ENCODE data around the gene SUN2. TPM values are rescaled to one million over a fixed set of nuclear protein-coding genes. Genes with fewer than 3 reads are reported as not detected.

Gene SUN2
- total RNA-seq, 1 experiment from 2014 or later: 55.5 TPM

- DNase-seq: no peak
- no TSS peak for BruUV-seq (replicated peaks)
Measured at GRCh38 chr22:38758276-38758945, 2.6 kb upstream of the SUN2 start.

GRCh38 chr22:38757464-38757757 is 1.6 kb upstream of the SUN2 start:
- H3K27me3 ChIP-seq (ENCODE audit: low read length): no peaks in the 10 kb centered on the region
- no peaks in the 10 kb centered on the region for H3K36me3 ChIP-seq (ENCODE audit: low read depth, low read length)
- BruUV-seq (replicated peaks): no TSS peak
- no peak for ATAC-seq
- no peak overlapping the region for H3K9ac ChIP-seq (ENCODE audit: low read length)
- peaks cover 23% of the 10 kb centered on the region for H3K4me1 ChIP-seq (ENCODE audit: insufficient read depth, low read length)
- no peaks in the 10 kb centered on the region for H3K9me2 ChIP-seq (replicated peaks; ENCODE audit: low read length)
- H3K27ac ChIP-seq (ENCODE audit: low read length): no peak overlapping the region
- H2AFZ ChIP-seq (ENCODE audit: low read length): no peak overlapping the region
- POLR2A ChIA-PET (ENCODE audit: unreplicated experiment): no interaction called here
- CTCF ChIA-PET: no interaction called here
- intact Hi-C loops (cut with micrococcal nuclease): no loop called here
- no peaks in the 10 kb centered on the region for H4K20me1 ChIP-seq (ENCODE audit: low read length)
- no peak for DNase-seq
- no peaks in the 10 kb centered on the region for H3F3A ChIP-seq (ENCODE audit: low read length, unreplicated experiment)
- H3K9me3 ChIP-seq (ENCODE audit: low read length): no peaks in the 10 kb centered on the region
- H3K4me3 ChIP-seq (ENCODE audit: low read length): no peak overlapping the region; the same call in 1 of the 2 replicates
- peak overlapping the region; percentile 95 for H3K4me2 ChIP-seq (ENCODE audit: low read length)
- TF ChIP-seq EZH2phosphoT487 (IDR thresholded peaks at IDR 0.05; ENCODE audit: borderline replicate concordance, low read length): no peak
- no peak for TF ChIP-seq CTCF (conservative IDR thresholded peaks at IDR 0.05; ENCODE audit: low read depth, low read length)
- TF ChIP-seq EZH2 (IDR thresholded peaks at IDR 0.05; ENCODE audit: low read length, unreplicated experiment): no peak
- H3K79me2 ChIP-seq (ENCODE audit: low read length): peaks cover 15% of the 10 kb centered on the region

More at GRCh38 chr22:38758276-38758945, 2.6 kb upstream of the SUN2 start:
- peaks cover 14% of the 10 kb centered on the region for H3K79me2 ChIP-seq (ENCODE audit: low read length)
- no peaks in the 10 kb centered on the region for H3K27me3 ChIP-seq (ENCODE audit: low read length)
- no peak overlapping the region for H2AFZ ChIP-seq (ENCODE audit: low read length)
- H3F3A ChIP-seq (ENCODE audit: low read length, unreplicated experiment): no peaks in the 10 kb centered on the region
- H3K4me1 ChIP-seq (ENCODE audit: insufficient read depth, low read length): peaks cover 23% of the 10 kb centered on the region
- H3K9me2 ChIP-seq (replicated peaks; ENCODE audit: low read length): no peaks in the 10 kb centered on the region
- H3K36me3 ChIP-seq (ENCODE audit: low read depth, low read length): no peaks in the 10 kb centered on the region
- ChIA-PET CTCF (no interaction called here), POLR2A (ENCODE audit: unreplicated experiment) (no interaction called here)
- H3K4me3 ChIP-seq (ENCODE audit: low read length): no peak overlapping the region
- TF ChIP-seq CTCF (conservative IDR thresholded peaks at IDR 0.05; ENCODE audit: low read depth, low read length) (no peak), EZH2 (IDR thresholded peaks at IDR 0.05; ENCODE audit: low read length, unreplicated experiment) (no peak), EZH2phosphoT487 (IDR thresholded peaks at IDR 0.05; ENCODE audit: borderline replicate concordance, low read length) (no peak)
- H3K4me2 ChIP-seq (ENCODE audit: low read length): no peak overlapping the region
- no peak overlapping the region for H3K9ac ChIP-seq (ENCODE audit: low read length)
- intact Hi-C loops (cut with micrococcal nuclease): no loop called here
- no peaks in the 10 kb centered on the region for H4K20me1 ChIP-seq (ENCODE audit: low read length)
- ATAC-seq: no peak
- no peaks in the 10 kb centered on the region for H3K9me3 ChIP-seq (ENCODE audit: low read length)
- no peak overlapping the region for H3K27ac ChIP-seq (ENCODE audit: low read length)

GRCh38 chr22:38756711-38757463 is 1.1 kb upstream of the SUN2 start:
- intact Hi-C loops (cut with micrococcal nuclease): no loop called here

More at GRCh38 chr22:38756711-38757463, 1.1 kb upstream of the SUN2 start:
- Histone ChIP-seq H3K4me1 (ENCODE audit: insufficient read depth, low read length) (peaks cover 23% of the 10 kb centered on the region), H3K9ac (ENCODE audit: low read length) (peak overlapping the region; percentile 78), H3K27me3 (ENCODE audit: low read length) (no peaks in the 10 kb centered on the region), H4K20me1 (ENCODE audit: low read length) (no peaks in the 10 kb centered on the region), H3K27ac (ENCODE audit: low read length) (no peak overlapping the region), H3K4me3 (ENCODE audit: low read length) (peak overlapping the region; percentile 82), H3K9me3 (ENCODE audit: low read length) (no peaks in the 10 kb centered on the region), H2AFZ (ENCODE audit: low read length) (peak overlapping the region; percentile 87), H3F3A (ENCODE audit: low read length, unreplicated experiment) (no peaks in the 10 kb centered on the region), H3K36me3 (ENCODE audit: low read depth, low read length) (no peaks in the 10 kb centered on the region), H3K4me2 (ENCODE audit: low read length) (peak overlapping the region; percentile 95), H3K9me2 (replicated peaks; ENCODE audit: low read length) (no peaks in the 10 kb centered on the region), H3K79me2 (ENCODE audit: low read length) (peaks cover 15% of the 10 kb centered on the region)
- CTCF ChIA-PET: interaction anchor here (0.7 kb wide), 1 partner anchor 9 kb away, joined by 4 read pairs; no protein-coding TSS in a partner anchor
- no peak for ATAC-seq
- no peak for DNase-seq
- TF ChIP-seq CTCF (conservative IDR thresholded peaks at IDR 0.05; ENCODE audit: low read depth, low read length): no peak
- TF ChIP-seq EZH2phosphoT487 (IDR thresholded peaks at IDR 0.05; ENCODE audit: borderline replicate concordance, low read length): no peak
- TF ChIP-seq EZH2 (IDR thresholded peaks at IDR 0.05; ENCODE audit: low read length, unreplicated experiment): no peak
- POLR2A ChIA-PET (ENCODE audit: unreplicated experiment): no interaction called here
- TSS peak; percentile 61 for BruUV-seq (replicated peaks)

Data from PC-3 (cell line).